Uterine smooth muscle cell (primary cell): ENCODE data around the gene RBSN. TPM values are rescaled to one million over a fixed set of nuclear protein-coding genes. Genes with fewer than 3 reads are reported as not detected.

Experiments used
- total RNA-seq: library from RNA; depleted of rRNA; stranded (reverse); fragments of >200 nt; gene quantifications from 2 replicates; pipeline ENCODE4 v1.2.3, GENCODE V29; 2014

RBSN gene
- 29.0 and 30.4 TPM in 2 replicates for total RNA-seq

DNA sequence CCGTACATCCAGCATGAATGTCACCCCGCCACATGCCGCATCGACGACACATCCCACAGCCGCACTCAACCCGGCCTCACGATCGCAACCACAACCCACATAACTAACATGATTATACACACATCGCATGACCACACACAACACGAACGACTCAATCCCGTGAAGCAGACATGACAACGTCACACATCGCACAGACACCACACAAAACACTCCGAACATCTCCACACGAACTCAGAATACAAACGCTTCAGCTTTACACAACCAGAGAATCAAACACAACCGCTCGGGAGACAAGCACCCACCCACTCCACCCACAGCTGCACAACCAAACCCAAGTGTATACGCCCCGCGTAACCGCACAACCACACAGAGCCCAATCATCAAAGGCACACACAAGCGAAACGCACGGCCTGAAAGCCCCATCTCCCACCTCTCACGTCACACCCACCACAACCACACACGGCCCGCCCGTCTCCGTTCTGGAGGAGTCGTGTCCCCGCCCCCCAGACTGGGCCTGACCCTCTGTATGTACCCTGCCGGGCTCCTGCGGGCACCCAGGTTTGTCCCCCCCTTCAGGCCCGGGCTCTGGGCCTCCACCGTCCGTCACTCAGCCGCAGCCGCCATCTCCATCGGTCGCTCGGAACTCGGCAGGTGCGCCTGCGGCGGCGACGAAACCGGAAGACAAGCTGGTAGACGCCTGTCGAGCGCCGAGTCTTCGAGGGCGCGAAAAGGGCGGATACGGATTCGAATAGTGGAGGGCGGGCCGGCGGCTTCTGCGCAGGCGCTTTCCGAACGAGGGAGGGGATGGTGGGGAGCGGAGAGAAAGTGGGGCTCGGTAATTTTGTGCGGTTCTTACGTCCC, at the start of gene RBSN:
Gene RBSN (minus strand): TSS at position 646 of the 861 bp plus-strand sequence. CDS start 3,028 bp downstream, outside the sequence.

GRCh38 chr3:15064835-15065549, 34.0 kb downstream of the RBSN start, which contains the start of gene MRPS25:
MRPS25 (minus strand) TSS chr3:15065315; CDS start chr3:15065194, 121 bp downstream.

Other genes with a start within 250 kb of the RBSN start
- gene NR2C2, start 151.6 kb downstream of the RBSN start, total RNA-seq: 21.8 and 25.7 TPM in 2 replicates
- 12.1 and 22.4 TPM in 2 replicates for gene MRPS25, start 33.8 kb downstream of the RBSN start, total RNA-seq
- 31.0 and 43.5 TPM in 2 replicates for gene CAPN7, start 107.1 kb upstream of the RBSN start, total RNA-seq
- 16.8 and 30.4 TPM in 2 replicates for gene SH3BP5, start 233.4 kb upstream of the RBSN start, total RNA-seq